ENCODE measurements around the gene NUDT9. TPM values are rescaled to one million over a fixed set of nuclear protein-coding genes. Genes with fewer than 3 reads are reported as not detected.
"Not testable (repeated sequence)": the region's sequence is repeated elsewhere in the genome, so short reads cannot be mapped to it uniquely, and the experiment has no call there.

Gene NUDT9
- total RNA-seq, 1 experiment from 2014 or later, result 14.7 TPM

- H3K4me3 ChIP-seq (ENCODE audit: low read length), result no peak overlapping the region
- H3F3A ChIP-seq (ENCODE audit: low read length, unreplicated experiment), result no peaks in the 10 kb centered on the region
- no peaks in the 10 kb centered on the region for H3K4me1 ChIP-seq (ENCODE audit: insufficient read depth, low read length)
- BruUV-seq (replicated peaks), result no TSS peak
- intact Hi-C loops (cut with micrococcal nuclease), result no loop called here
- no peak for TF ChIP-seq CTCF (conservative IDR thresholded peaks at IDR 0.05; ENCODE audit: low read depth, low read length)
- TF ChIP-seq EZH2 (IDR thresholded peaks at IDR 0.05; ENCODE audit: low read length, unreplicated experiment), result no peak
- no peak for TF ChIP-seq EZH2phosphoT487 (IDR thresholded peaks at IDR 0.05; ENCODE audit: borderline replicate concordance, low read length)
- no peaks in the 10 kb centered on the region for H3K36me3 ChIP-seq (ENCODE audit: low read depth, low read length)
- H3K79me2 ChIP-seq (ENCODE audit: low read length), result no peaks in the 10 kb centered on the region
- ATAC-seq (no peak), DNase-seq (no peak)
- ChIA-PET CTCF (no interaction called here), POLR2A (ENCODE audit: unreplicated experiment) (no interaction called here)
- no peaks in the 10 kb centered on the region for H3K9me3 ChIP-seq (ENCODE audit: low read length)
- H3K9me2 ChIP-seq (replicated peaks; ENCODE audit: low read length), result no peaks in the 10 kb centered on the region
- H3K9ac ChIP-seq (ENCODE audit: low read length), result no peak overlapping the region
- H3K27me3 ChIP-seq (ENCODE audit: low read length), result no peaks in the 10 kb centered on the region
- no peak overlapping the region for H3K27ac ChIP-seq (ENCODE audit: low read length)
- no peak overlapping the region for H3K4me2 ChIP-seq (ENCODE audit: low read length)
- H4K20me1 ChIP-seq (ENCODE audit: low read length), result no peaks in the 10 kb centered on the region
- H2AFZ ChIP-seq (ENCODE audit: low read length), result no peak overlapping the region
These were observed 17.1 kb upstream of the NUDT9 start for GRCh38 chr4:87405211-87405820.

- H3K9ac ChIP-seq (ENCODE audit: low read length), result no peak overlapping the region
- H3K4me3 ChIP-seq (ENCODE audit: low read length), result no peak overlapping the region
- POLR2A ChIA-PET (ENCODE audit: unreplicated experiment), result no interaction called here
These were observed 15.9 kb upstream of the NUDT9 start for GRCh38 chr4:87406462-87406861.

GRCh38 chr4:87406902-87407301 is 15.5 kb upstream of the NUDT9 start:
- H3K9me3 ChIP-seq (ENCODE audit: low read length); H2AFZ ChIP-seq (ENCODE audit: low read length); CTCF ChIA-PET; H3K4me1 ChIP-seq (ENCODE audit: insufficient read depth, low read length); H3K36me3 ChIP-seq (ENCODE audit: low read depth, low read length); H3K4me3 ChIP-seq (ENCODE audit: low read length); H3K27me3 ChIP-seq (ENCODE audit: low read length); H3K27ac ChIP-seq (ENCODE audit: low read length); H4K20me1 ChIP-seq (ENCODE audit: low read length); H3K4me2 ChIP-seq (ENCODE audit: low read length); intact Hi-C loops (cut with micrococcal nuclease); DNase-seq; H3K9me2 ChIP-seq (replicated peaks; ENCODE audit: low read length); H3K9ac ChIP-seq (ENCODE audit: low read length); ATAC-seq; H3K79me2 ChIP-seq (ENCODE audit: low read length); H3F3A ChIP-seq (ENCODE audit: low read length, unreplicated experiment); BruUV-seq (replicated peaks): not testable (repeated sequence)
- POLR2A ChIA-PET (ENCODE audit: unreplicated experiment), result interaction anchor here (0.7 kb wide), 1 partner anchor 16 kb away, joined by 8 read pairs; the partner anchor contains the start of gene HSD17B11

More at GRCh38 chr4:87406462-87406861, 15.9 kb upstream of the NUDT9 start:
- ATAC-seq (no peak), DNase-seq (no peak)
- Histone ChIP-seq H3F3A (ENCODE audit: low read length, unreplicated experiment) (no peaks in the 10 kb centered on the region), H3K27me3 (ENCODE audit: low read length) (no peaks in the 10 kb centered on the region), H3K79me2 (ENCODE audit: low read length) (no peaks in the 10 kb centered on the region), H3K36me3 (ENCODE audit: low read depth, low read length) (no peaks in the 10 kb centered on the region), H3K27ac (ENCODE audit: low read length) (no peak overlapping the region), H4K20me1 (ENCODE audit: low read length) (no peaks in the 10 kb centered on the region), H3K4me1 (ENCODE audit: insufficient read depth, low read length) (no peaks in the 10 kb centered on the region), H3K4me2 (ENCODE audit: low read length) (no peak overlapping the region), H2AFZ (ENCODE audit: low read length) (no peak overlapping the region), H3K9me2 (replicated peaks; ENCODE audit: low read length) (no peaks in the 10 kb centered on the region), H3K9me3 (ENCODE audit: low read length) (no peaks in the 10 kb centered on the region)
- CTCF ChIA-PET, result no interaction called here
- no TSS peak for BruUV-seq (replicated peaks)
- intact Hi-C loops (cut with micrococcal nuclease), result no loop called here
- TF ChIP-seq CTCF (conservative IDR thresholded peaks at IDR 0.05; ENCODE audit: low read depth, low read length), result no peak
- TF ChIP-seq EZH2 (IDR thresholded peaks at IDR 0.05; ENCODE audit: low read length, unreplicated experiment), result no peak
- TF ChIP-seq EZH2phosphoT487 (IDR thresholded peaks at IDR 0.05; ENCODE audit: borderline replicate concordance, low read length), result no peak
